Lower leg skin (tissue), 4 donors: ENCODE results near the gene ZNF511. TPM values are rescaled to one million over a fixed set of nuclear protein-coding genes. Genes with fewer than 3 reads are reported as not detected.
"Not testable (repeated sequence)": the region's sequence is repeated elsewhere in the genome, so short reads cannot be mapped to it uniquely, and the experiment has no call there.

ENCODE experiments used
- DNase-seq, 2 donors: peaks; one replicate each; pipeline ENCODE4 v3.0.0-alpha.2; 2019; ENCODE audit warnings: low spot score in 2 of 2
- H3K4me3 ChIP-seq: fragments of 200-600 bp; sonication (generic); 2 replicates; pipeline ENCODE4 v1.5.1; 2017; ENCODE audit warnings: mild to moderate bottlenecking, low read depth; ENCODE audit not compliant: poor library complexity, severe bottlenecking
- CTCF ChIP-seq, 3 donors: fragments of 450-650 bp; IDR thresholded peaks; one replicate each; pipeline ENCODE4 v1.5.1; 2016; ENCODE audit warnings: antibody characterized with exemption in 3 of 3, mild to moderate bottlenecking in 3 of 3, moderate library complexity in 2 of 3
- POLR2A ChIP-seq, 2 donors: fragments of 450-650 bp; IDR thresholded peaks; one replicate each; pipeline ENCODE4 v1.6.1; 2016 to 2017; ENCODE audit warnings: antibody characterized with exemption in 2 of 2, mild to moderate bottlenecking in 1 of 2, moderate library complexity in 1 of 2
- WGBS, 2 donors: methylation state at CpG; one replicate each; pipeline ENCODE4 v1.1.5; 2018; 5-methylcytosine and 5-hydroxymethylcytosine counted together
- intact Hi-C: fragments of 100-400 bp; cut with DNase I; formaldehyde crosslinking; loops from one replicate; pipeline ENCODE4 v1.15.0; 2023; ENCODE audit warnings: low total_unique reads
- total RNA-seq, 4 donors: library from RNA; depleted of rRNA; stranded (reverse); fragments of >200 nt; gene quantifications; one replicate each; pipeline ENCODE4 v1.1.0, GENCODE V29; 2016

The ZNF511 gene
- total RNA-seq, 4 donors from 2014 or later, result 15.8 to 30.3 (median 22.0) TPM

- WGBS, 2 donors, result 88 to 90% methylated on average over 10 of the region's 10 CpGs
- TF ChIP-seq POLR2A (IDR thresholded peaks at IDR 0.05) (no peak), CTCF (IDR thresholded peaks at IDR 0.05) (no peak)
- no peak overlapping the region for H3K4me3 ChIP-seq
- intact Hi-C loops, result no loop called here
- DNase-seq, result no peak
Measured at GRCh38 chr10:133263674-133264073, 45.0 kb upstream of the ZNF511 start.

GRCh38 chr10:133264461-133264860 is 44.3 kb upstream of the ZNF511 start:
- DNase-seq, result no peak
- H3K4me3 ChIP-seq, result no peak overlapping the region
- WGBS, 2 donors, result 49 to 70% methylated on average over 9 of the region's 9 CpGs
- TF ChIP-seq POLR2A (IDR thresholded peaks at IDR 0.05), result no peak
- TF ChIP-seq CTCF (IDR thresholded peaks at IDR 0.05), result no peak
- intact Hi-C loops, result no loop called here

GRCh38 chr10:133265052-133265451 is 43.7 kb upstream of the ZNF511 start:
- intact Hi-C loops, DNase-seq, H3K4me3 ChIP-seq: not testable (repeated sequence)
- WGBS, 2 donors, result 66 to 77% methylated on average over 10 of the region's 10 CpGs

GRCh38 chr10:133266056-133266795 is 42.5 kb upstream of the ZNF511 start:
- WGBS, 2 donors, result 82 to 85% methylated on average over 19 to 20 of the region's 21 CpGs

GRCh38 chr10:133267293-133267692 is 41.4 kb upstream of the ZNF511 start:
- no peak overlapping the region for H3K4me3 ChIP-seq
- WGBS, 2 donors, result 73 to 74% methylated on average over 13 to 14 of the region's 14 CpGs
- intact Hi-C loops, result no loop called here
- no peak for DNase-seq
- TF ChIP-seq POLR2A (IDR thresholded peaks at IDR 0.05), result no peak
- TF ChIP-seq CTCF (IDR thresholded peaks at IDR 0.05), result no peak

More at GRCh38 chr10:133266056-133266795, 42.5 kb upstream of the ZNF511 start:
- no peak overlapping the region for H3K4me3 ChIP-seq
- no peak for DNase-seq
- intact Hi-C loops, result no loop called here
- no peak for TF ChIP-seq POLR2A (IDR thresholded peaks at IDR 0.05)
- TF ChIP-seq CTCF (IDR thresholded peaks at IDR 0.05), result no peak

- TF ChIP-seq POLR2A (IDR thresholded peaks at IDR 0.05) (no peak), CTCF (IDR thresholded peaks at IDR 0.05) (no peak)
- WGBS, 2 donors, result 68 to 91% methylated on average over 3 to 22 of the region's 22 CpGs
- H3K4me3 ChIP-seq, result no peak overlapping the region
- no peak for DNase-seq
- intact Hi-C loops, result no loop called here
Measured at GRCh38 chr10:133267829-133268228, 40.9 kb upstream of the ZNF511 start.
